HG03378 (cell line): ENCODE measurements around the gene HHIPL1.

Experiments
- ATAC-seq: cut with Tn5 transposase; IDR thresholded peaks from one replicate; pipeline ENCODE4 v1.9.1; 2021; ENCODE audit warnings: mild to moderate bottlenecking, moderate library complexity; ENCODE audit not compliant: unreplicated experiment

The HHIPL1 gene

GRCh38 chr14:99673305-99674063, 28.6 kb downstream of the HHIPL1 start:
- no peak for ATAC-seq

GRCh38 chr14:99674064-99674650, 29.2 kb downstream of the HHIPL1 start:
- ATAC-seq: no peak

DNA sequence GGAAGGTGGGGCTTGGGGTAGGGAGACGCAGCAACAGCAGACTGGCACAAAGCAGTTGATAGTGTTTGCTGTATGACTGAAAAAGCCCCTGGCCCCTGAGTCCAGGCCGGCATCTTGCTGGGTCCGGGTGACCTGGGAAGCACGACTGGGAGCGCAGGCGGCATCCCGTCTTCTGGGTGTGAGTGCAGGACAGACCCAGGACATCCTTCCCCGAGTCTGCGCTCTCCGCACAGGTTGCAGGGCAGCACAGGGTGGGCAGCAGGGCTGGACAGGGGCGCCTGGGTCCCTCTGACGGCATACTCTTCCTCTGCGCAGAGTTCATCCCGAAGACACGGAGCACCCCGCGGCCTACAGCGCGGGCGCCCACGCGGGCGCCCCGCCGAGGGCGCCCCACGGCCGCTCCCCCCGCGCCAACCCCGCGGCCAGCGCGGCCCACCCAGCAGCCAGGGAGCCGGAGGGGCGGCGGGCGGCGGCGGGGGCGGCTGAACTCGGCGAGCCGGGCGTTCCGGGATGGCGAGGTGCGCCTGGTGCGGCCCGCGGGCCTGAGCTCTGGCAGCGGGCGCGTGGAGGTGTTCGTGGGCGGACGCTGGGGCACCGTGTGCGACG, 29.9 kb downstream of the HHIPL1 start:
- no peak for ATAC-seq

DNA sequence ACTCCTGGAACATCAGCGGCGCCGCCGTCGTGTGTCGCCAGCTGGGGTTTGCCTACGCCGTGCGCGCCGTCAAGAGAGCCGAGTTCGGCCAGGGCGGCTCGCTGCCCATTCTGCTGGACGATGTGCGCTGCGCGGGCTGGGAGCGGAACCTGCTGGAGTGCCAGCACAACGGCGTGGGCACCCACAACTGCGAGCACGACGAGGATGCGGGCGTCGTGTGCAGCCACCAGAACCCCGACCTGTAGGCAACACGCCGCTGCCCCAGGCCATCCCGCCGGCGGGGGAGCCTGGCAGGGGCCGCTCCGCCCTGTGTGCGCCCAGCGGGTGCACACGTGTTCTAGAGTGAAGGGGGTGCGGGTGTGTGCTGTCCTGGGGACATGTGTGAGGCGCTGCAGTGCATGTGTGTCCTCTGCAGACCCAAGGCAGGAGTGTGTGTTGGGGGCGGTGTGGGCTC, 30.5 kb downstream of the HHIPL1 start:
- no peak for ATAC-seq

DNA sequence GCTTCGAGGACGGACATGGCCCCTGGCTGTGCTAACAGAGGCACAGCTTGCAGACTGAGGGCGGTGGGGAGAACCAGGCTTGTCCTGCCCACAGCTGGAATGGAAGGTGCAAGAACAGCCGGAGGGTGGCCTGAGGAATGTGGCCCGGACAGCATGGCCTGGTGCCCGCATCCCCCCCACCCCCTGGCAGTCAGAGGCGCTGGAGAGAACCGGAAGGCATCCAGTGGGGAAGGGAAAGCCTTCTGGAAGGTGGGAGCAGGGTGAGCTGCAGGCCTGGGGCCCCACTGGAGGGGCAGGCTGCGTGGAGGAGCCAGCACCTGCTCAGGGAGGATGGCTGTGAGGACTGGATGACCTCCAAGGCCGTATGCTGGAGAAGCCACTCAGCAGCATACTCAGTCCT, 31.0 kb downstream of the HHIPL1 start:
- no peak for ATAC-seq

- ATAC-seq: no peak
Observed at GRCh38 chr14:99676657-99677056, 31.7 kb downstream of the HHIPL1 start.

DNA sequence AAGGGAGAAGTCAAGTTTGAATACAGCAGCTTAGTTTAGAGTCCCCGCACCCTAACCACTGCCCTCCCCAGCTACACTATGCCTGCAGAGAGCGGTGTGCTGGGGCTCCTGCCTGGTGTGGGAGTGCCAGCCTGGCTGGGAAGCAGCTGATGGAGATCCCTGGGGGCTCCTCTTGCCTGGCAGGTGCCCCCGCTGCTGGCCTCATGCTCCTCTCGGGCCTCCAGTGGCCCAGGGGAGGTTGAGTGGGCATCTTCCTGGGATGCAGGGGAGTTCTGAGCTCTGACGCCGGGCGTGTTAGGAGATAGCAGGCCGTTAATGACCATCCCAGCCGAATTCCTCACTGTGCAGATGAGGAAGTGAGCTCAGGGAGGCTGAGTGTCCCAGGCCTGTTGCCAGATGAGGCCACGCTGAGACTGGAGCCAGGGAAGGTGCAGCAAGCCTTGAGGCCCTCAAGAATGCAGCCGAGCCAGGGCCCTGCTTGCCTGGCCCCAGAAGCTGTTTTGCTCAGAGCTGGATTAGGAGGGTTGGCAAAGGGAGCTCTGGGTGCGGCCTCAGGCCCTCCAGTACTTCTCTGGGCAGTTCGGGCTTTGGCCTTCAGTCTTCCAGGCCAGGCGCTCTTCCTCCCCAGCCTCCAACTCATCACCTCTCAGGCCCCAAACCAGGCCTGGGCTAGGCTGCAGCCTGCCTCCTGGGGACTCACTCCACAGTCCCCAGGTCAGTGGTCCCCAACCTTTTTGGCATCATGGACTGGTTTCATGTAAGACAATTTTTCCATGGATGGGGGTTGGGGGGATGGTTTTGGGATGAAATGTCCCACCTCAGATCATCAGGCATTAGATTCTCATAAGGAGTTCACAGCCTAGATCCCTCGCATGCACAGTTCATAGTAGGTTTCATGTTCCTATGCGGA, 32.6 kb downstream of the HHIPL1 start:
- no peak for ATAC-seq

DNA sequence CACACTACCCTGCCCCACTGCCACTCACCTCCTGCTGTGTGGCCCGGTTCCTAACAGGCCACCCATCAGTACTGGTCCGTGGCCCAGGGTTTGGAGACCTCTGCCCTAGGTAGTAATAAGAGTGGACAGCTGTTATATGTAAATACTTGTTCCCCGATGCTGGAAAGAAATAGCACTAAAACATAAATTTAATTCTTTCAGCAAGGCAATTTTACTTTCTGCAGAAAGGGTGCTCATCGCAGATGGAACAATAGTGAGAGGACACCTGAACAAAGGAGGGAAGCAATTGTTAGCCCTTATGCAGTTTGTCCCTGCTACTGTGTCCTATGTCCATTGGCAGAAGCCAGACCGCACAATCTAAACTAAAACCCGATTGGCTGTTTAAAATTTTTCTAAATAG, 33.3 kb downstream of the HHIPL1 start:
- no peak for ATAC-seq

DNA sequence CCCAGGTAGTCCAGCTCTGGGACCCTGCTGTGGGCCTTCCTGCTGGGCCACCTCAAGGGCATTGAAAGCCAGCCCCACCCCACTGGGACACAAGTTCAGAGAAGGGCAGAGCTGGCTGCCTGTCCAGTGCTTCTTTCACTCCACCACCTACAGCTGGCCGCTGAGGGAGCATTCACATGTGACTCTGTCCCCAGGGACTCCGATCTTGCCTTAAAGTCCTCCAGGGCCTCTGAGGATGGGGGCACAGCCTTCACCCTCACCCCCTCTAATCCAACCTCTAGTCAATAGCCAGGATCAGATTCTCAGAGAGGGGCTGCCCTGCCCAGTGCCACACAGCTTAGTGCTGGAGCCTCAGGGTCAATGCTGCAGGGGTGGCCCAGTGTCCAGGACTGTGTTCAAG, 34.2 kb downstream of the HHIPL1 start:
- no peak for ATAC-seq

DNA sequence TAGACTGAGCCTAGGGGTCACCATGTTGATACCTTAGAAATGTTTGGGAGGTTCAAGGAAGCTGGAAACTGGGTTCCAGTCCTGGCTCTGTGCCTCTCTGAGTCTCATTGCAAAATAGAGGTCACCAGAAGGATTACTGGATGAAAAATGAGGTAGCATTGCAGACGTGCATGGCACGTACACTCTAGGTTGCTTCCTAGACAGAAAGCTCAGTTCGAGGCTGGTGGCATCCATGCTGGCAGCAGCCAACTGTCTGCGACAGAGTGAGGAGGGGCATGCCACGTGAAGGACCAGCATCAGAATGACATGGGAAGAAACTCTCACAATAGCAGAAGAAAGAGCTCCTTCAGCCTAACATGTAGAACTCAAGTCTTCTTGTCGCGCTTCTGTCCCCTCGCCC, 34.6 kb downstream of the HHIPL1 start:
- no peak for ATAC-seq

DNA sequence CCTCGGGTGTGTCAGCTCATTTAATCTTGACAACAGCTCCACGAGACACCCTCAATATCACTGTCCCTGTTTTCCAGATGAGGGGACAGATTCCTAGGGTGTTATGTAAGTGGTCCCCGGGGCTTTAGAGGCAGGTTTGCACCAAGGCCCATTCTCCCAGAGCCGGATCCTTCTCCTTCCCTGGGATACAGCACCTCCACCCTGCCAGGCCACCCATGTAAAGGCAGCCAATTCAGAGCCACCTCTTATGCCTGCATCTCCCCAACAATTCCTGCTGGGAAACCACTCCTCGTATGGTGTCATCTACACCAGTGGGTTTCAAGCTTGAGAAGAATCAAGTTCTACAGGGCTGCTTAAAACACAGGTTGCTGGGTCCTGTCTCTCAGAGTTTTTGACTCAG, 35.1 kb downstream of the HHIPL1 start:
- ATAC-seq: no peak

GRCh38 chr14:99681101-99681831, 36.3 kb downstream of the HHIPL1 start:
- no peak for ATAC-seq

DNA sequence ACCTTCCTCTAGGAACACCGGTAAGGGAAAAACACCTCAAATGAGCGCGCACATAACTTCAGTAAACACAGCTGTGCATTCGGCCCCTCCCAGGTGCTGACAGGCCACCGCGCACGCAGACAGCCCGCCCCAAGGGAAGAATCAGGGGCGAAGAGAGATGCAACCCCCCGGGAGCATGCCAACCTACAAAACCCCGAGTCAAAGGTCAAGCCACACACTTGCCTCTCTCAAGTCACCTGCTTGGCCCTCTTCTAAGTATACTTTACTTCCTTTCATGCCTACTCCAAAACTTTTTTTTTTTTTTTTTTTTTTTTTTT, 36.9 kb downstream of the HHIPL1 start:
- no peak for ATAC-seq

DNA sequence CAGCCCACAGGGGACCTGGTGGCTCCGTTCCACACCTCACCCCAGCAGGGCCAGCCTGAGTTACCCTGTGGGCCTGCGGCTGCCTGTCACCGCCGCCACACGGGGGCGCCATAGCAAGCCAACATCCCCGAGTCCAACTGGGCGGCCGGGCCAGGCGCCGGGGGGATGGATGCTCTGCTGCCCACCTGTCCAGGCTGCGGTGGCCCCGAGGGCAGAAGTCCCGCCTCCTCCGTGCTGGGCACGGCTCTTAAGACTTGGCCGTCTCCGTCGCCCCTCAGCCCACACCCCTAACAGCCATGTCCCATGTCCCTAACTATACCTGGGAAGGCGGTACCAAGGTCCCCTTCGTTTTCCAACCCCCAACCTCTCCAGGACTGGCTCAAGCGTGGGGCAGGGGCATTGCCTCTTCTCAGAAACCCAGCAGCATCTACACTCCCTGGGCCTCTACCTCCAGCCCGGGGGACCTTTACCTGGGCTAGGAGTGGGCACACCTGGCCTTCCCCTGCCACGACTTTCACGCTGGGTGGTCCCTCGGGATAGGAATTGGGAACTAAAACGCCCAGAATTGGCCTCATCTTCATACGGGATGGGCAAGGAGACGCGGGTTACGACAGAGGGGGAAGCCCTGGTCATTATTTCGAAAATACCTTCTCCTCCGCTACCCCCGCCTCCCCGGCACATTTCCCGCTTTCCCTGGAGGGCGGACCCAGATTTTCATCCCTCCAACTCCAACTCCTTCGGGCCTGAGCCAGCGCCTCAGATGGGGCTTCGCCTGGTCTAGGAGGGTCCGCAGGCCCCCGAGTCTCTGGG, 38.1 kb downstream of the HHIPL1 start:
- peak; percentile 47 for ATAC-seq

DNA sequence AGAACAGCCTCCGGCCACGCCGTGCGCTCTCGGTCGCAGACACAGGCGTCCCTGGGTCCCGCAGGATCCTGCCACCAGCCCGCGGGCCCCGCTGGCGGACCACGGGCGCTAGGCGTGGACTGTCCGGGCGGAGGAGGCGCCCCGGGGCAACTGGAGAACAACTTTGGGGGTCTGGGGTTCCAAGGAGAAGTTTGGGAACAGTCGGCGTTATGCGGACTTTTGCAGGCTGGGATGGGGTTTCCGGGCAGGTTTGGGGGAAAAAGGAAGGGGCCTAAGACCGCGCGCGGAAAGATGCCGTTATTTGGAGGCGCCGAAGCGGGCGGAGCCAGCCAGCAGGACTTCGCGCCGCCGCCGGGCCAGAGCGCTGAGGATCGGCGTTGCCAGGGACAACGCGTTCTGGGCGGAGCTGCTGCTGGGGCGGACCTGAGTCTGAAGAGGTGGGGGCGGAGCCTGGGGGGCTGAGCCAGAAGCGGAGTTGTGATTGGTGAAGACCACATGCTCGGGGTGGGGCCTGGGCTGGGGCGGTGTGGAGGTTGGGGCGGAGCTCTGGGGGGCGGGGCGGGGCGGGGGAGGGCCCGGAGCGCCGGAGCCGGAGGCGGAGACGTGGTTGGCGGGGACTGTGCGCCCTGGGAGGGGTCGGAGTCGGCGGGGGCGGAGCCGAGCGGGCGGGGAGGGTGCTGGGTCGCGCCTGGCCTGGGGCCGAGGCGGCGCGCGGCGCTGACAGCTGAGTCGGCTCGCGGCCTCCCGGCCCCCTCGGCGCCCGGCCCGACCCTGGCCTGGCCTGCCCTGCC, 38.9 kb downstream of the HHIPL1 start, which contains the start of gene CYP46A1:
Gene CYP46A1 (plus strand): TSS at position 680 of the 791 bp plus-strand sequence. CDS start 120 bp downstream, outside the sequence.
- ATAC-seq: peak; percentile 89

- peak; percentile 23 for ATAC-seq
Observed at GRCh38 chr14:99684410-99684934, 39.5 kb downstream of the HHIPL1 start.

DNA sequence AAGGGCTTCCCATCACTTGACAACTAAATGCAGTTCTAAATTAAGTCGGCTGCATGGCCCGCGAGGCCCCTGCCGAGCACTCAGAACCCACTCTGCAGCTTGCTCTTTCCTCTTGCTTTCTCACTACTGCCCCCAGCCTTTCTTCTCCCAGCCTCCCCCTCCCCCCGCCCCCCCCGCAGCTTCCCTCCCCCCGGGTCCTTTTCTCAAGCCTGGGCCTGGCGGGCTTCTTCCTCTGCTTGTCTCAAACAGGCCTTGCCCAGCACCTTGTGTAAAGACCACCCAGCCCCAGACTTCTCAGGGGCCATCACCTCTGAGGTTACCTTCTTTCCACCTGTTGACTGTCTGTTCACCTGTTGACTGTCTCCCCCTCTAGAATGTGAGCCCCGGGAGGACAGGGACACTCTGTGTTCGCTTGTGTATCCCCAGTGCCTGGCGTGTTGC, 40.2 kb downstream of the HHIPL1 start:
- no peak for ATAC-seq

GRCh38 chr14:99685596-99685995, 40.7 kb downstream of the HHIPL1 start:
- ATAC-seq: no peak
